ENCODE measurements around the gene CUL9. TPM values are rescaled to one million over a fixed set of nuclear protein-coding genes. Genes with fewer than 3 reads are reported as not detected.

The CUL9 gene
- total RNA-seq, 1 experiment from 2014 or later: 15.7 TPM

GRCh38 chr6:43254138-43254817 lies 72.3 kb downstream of the CUL9 start:
- no peak for DNase-seq (ENCODE audit: low read depth in 1 of 2, low spot score in 2 of 2)
- H3K4me1 ChIP-seq (replicated peaks): no peaks in the 10 kb centered on the region

GRCh38 chr6:43254846-43255245 lies 72.8 kb downstream of the CUL9 start:
- no peak overlapping the region for H3K4me3 ChIP-seq
- DNase-seq (ENCODE audit: low read depth in 1 of 2, low spot score in 2 of 2): no peak
- no peak overlapping the region for H3K27ac ChIP-seq
- H3K4me1 ChIP-seq (replicated peaks): no peaks in the 10 kb centered on the region
- no peaks in the 10 kb centered on the region for H3K9me3 ChIP-seq (replicated peaks)
- H3K27me3 ChIP-seq (replicated peaks): peaks cover 17% of the 10 kb centered on the region
- H3K36me3 ChIP-seq: no peaks in the 10 kb centered on the region

More at GRCh38 chr6:43254138-43254817, 72.3 kb downstream of the CUL9 start:
- Histone ChIP-seq H3K9me3 (replicated peaks) (no peaks in the 10 kb centered on the region), H3K27me3 (replicated peaks) (peaks cover 17% of the 10 kb centered on the region), H3K36me3 (no peaks in the 10 kb centered on the region), H3K27ac (no peak overlapping the region), H3K4me3 (no peak overlapping the region)

- H3K27me3 ChIP-seq (replicated peaks): peaks cover 15% of the 10 kb centered on the region
- no peaks in the 10 kb centered on the region for H3K4me1 ChIP-seq (replicated peaks)
- DNase-seq (ENCODE audit: low read depth in 1 of 2, low spot score in 2 of 2): no peak
- H3K9me3 ChIP-seq (replicated peaks): no peaks in the 10 kb centered on the region
- no peak overlapping the region for H3K27ac ChIP-seq
- no peak overlapping the region for H3K4me3 ChIP-seq
- H3K36me3 ChIP-seq: no peaks in the 10 kb centered on the region
Observed at GRCh38 chr6:43255408-43256054, 73.5 kb downstream of the CUL9 start.

- DNase-seq (ENCODE audit: low read depth in 1 of 2, low spot score in 2 of 2): no peak
- H3K4me3 ChIP-seq: no peak overlapping the region
- H3K9me3 ChIP-seq (replicated peaks): no peaks in the 10 kb centered on the region
- no peaks in the 10 kb centered on the region for H3K4me1 ChIP-seq (replicated peaks)
- H3K27ac ChIP-seq: no peak overlapping the region
- peaks cover 2% of the 10 kb centered on the region for H3K27me3 ChIP-seq (replicated peaks)
- H3K36me3 ChIP-seq: no peaks in the 10 kb centered on the region
Observed at GRCh38 chr6:43256670-43257366, 74.8 kb downstream of the CUL9 start.

GRCh38 chr6:43257367-43258145 lies 75.6 kb downstream of the CUL9 start:
- no peaks in the 10 kb centered on the region for H3K27me3 ChIP-seq (replicated peaks)
- H3K4me3 ChIP-seq: no peak overlapping the region
- no peak for DNase-seq (ENCODE audit: low read depth in 1 of 2, low spot score in 2 of 2)
- H3K36me3 ChIP-seq: no peaks in the 10 kb centered on the region
- no peaks in the 10 kb centered on the region for H3K4me1 ChIP-seq (replicated peaks)
- no peaks in the 10 kb centered on the region for H3K9me3 ChIP-seq (replicated peaks)
- H3K27ac ChIP-seq: no peak overlapping the region

GRCh38 chr6:43258180-43258579 lies 76.2 kb downstream of the CUL9 start:
- Histone ChIP-seq H3K4me3 (no peak overlapping the region), H3K9me3 (replicated peaks) (no peaks in the 10 kb centered on the region), H3K27ac (no peak overlapping the region), H3K36me3 (no peaks in the 10 kb centered on the region), H3K27me3 (replicated peaks) (no peaks in the 10 kb centered on the region), H3K4me1 (replicated peaks) (no peaks in the 10 kb centered on the region)
- DNase-seq (ENCODE audit: low read depth in 1 of 2, low spot score in 2 of 2): no peak

GRCh38 chr6:43258807-43259686 lies 77.1 kb downstream of the CUL9 start:
- no peak for DNase-seq (ENCODE audit: low read depth in 1 of 2, low spot score in 2 of 2)
- Histone ChIP-seq H3K36me3 (no peaks in the 10 kb centered on the region), H3K27me3 (replicated peaks) (no peaks in the 10 kb centered on the region), H3K4me3 (no peak overlapping the region), H3K4me1 (replicated peaks) (no peaks in the 10 kb centered on the region), H3K27ac (no peak overlapping the region), H3K9me3 (replicated peaks) (no peaks in the 10 kb centered on the region)

- no peaks in the 10 kb centered on the region for H3K36me3 ChIP-seq
- no peak overlapping the region for H3K27ac ChIP-seq
- no peaks in the 10 kb centered on the region for H3K9me3 ChIP-seq (replicated peaks)
- no peaks in the 10 kb centered on the region for H3K4me1 ChIP-seq (replicated peaks)
- DNase-seq (ENCODE audit: low read depth in 1 of 2, low spot score in 2 of 2): no peak
- no peaks in the 10 kb centered on the region for H3K27me3 ChIP-seq (replicated peaks)
- no peak overlapping the region for H3K4me3 ChIP-seq
Observed at GRCh38 chr6:43260791-43261190, 78.8 kb downstream of the CUL9 start.

- Histone ChIP-seq H3K27ac (no peak overlapping the region), H3K9me3 (replicated peaks) (no peaks in the 10 kb centered on the region), H3K4me3 (no peak overlapping the region), H3K36me3 (no peaks in the 10 kb centered on the region), H3K4me1 (replicated peaks) (no peaks in the 10 kb centered on the region), H3K27me3 (replicated peaks) (0 out of 2 replicates have a peak, but pooled peaks cover 1% of the 10 kb centered on the region)
- no peak for DNase-seq (ENCODE audit: low read depth in 1 of 2, low spot score in 2 of 2)
Observed at GRCh38 chr6:43261198-43261597, 79.2 kb downstream of the CUL9 start.

- Histone ChIP-seq H3K4me3 (no peak overlapping the region), H3K27me3 (replicated peaks) (0 out of 2 replicates have a peak, but pooled peaks cover 3% of the 10 kb centered on the region), H3K4me1 (replicated peaks) (no peaks in the 10 kb centered on the region), H3K9me3 (replicated peaks) (no peaks in the 10 kb centered on the region), H3K36me3 (no peaks in the 10 kb centered on the region), H3K27ac (no peak overlapping the region)
- DNase-seq (ENCODE audit: low read depth in 1 of 2, low spot score in 2 of 2): no peak
Observed at GRCh38 chr6:43262000-43262779, 80.2 kb downstream of the CUL9 start.

GRCh38 chr6:43262780-43263313 lies 80.9 kb downstream of the CUL9 start:
- no peaks in the 10 kb centered on the region for H3K4me1 ChIP-seq (replicated peaks)
- no peak overlapping the region for H3K27ac ChIP-seq
- no peaks in the 10 kb centered on the region for H3K36me3 ChIP-seq

More at GRCh38 chr6:43262780-43263313, 80.9 kb downstream of the CUL9 start:
- no peak overlapping the region for H3K4me3 ChIP-seq
- 0 out of 2 replicates have a peak, but pooled peaks cover 3% of the 10 kb centered on the region for H3K27me3 ChIP-seq (replicated peaks)
- no peaks in the 10 kb centered on the region for H3K9me3 ChIP-seq (replicated peaks)
- no peak for DNase-seq (ENCODE audit: low read depth in 1 of 2, low spot score in 2 of 2)

All from SJSA1 (cell line).